Parathyroid adenoma (tissue), 2 donors: ENCODE results near the gene QPRT.
"Not testable (repeated sequence)": the region's sequence is repeated elsewhere in the genome, so short reads cannot be mapped to it uniquely, and the experiment has no call there.

Experiments
- H2AFZ ChIP-seq: fragments of 300-600 bp; sonication (generic); one replicate; pipeline ENCODE4 v1.7.0; 2017; ENCODE audit warnings: antibody characterized with exemption, mild to moderate bottlenecking
- H3K27ac ChIP-seq: fragments of 300-600 bp; sonication (generic); one replicate; pipeline ENCODE4 v1.7.0; 2017
- H3K27me3 ChIP-seq: fragments of 300-600 bp; sonication (generic); one replicate; pipeline ENCODE4 v1.7.0; 2017; ENCODE audit warnings: low read length; ENCODE audit not compliant: control insufficient read depth, insufficient read depth
- H3K36me3 ChIP-seq: fragments of 300-600 bp; sonication (generic); one replicate; pipeline ENCODE4 v1.7.0; 2017; ENCODE audit warnings: low read length; ENCODE audit not compliant: control insufficient read depth, insufficient read depth
- H3K4me1 ChIP-seq: fragments of 300-600 bp; sonication (generic); one replicate; pipeline ENCODE4 v1.7.0; 2017; ENCODE audit warnings: control low read depth
- H3K4me2 ChIP-seq: fragments of 300-600 bp; sonication (generic); one replicate; pipeline ENCODE4 v1.7.0; 2017; ENCODE audit warnings: low read length
- H3K4me3 ChIP-seq: fragments of 300-600 bp; sonication (generic); one replicate; pipeline ENCODE4 v1.7.0; 2017; ENCODE audit warnings: low read depth, low read length
- H3K79me2 ChIP-seq: fragments of 300-600 bp; sonication (generic); one replicate; pipeline ENCODE4 v1.7.0; 2017; ENCODE audit warnings: control low read depth
- H3K9ac ChIP-seq: fragments of 300-600 bp; sonication (generic); one replicate; pipeline ENCODE4 v1.7.0; 2017; ENCODE audit warnings: mild to moderate bottlenecking
- H3K9me3 ChIP-seq: fragments of 300-600 bp; sonication (generic); one replicate; pipeline ENCODE4 v1.7.0; 2017; ENCODE audit warnings: low read length; ENCODE audit not compliant: control insufficient read depth
- TF ChIP-seq, protein P1 (sequence below): fragments of 300-600 bp; sonication (generic); IDR thresholded peaks from one replicate; pipeline ENCODE4 v1.7.0; 2017; ENCODE audit warnings: antibody characterized with exemption, mild to moderate bottlenecking
- donor health status: primary hyperparathyroidism.

QPRT gene

GRCh38 chr16:29694384-29695195 is 15.6 kb downstream of the QPRT start:
- H3K9me3 ChIP-seq, result no peaks in the 10 kb centered on the region
- H3K4me3 ChIP-seq, result no peak overlapping the region
- H3K9ac ChIP-seq, result no peak overlapping the region
- H3K4me1 ChIP-seq, result no peaks in the 10 kb centered on the region
- H3K4me2 ChIP-seq, result no peak overlapping the region
- no peak overlapping the region for H3K27ac ChIP-seq
- H3K27me3 ChIP-seq, result no peaks in the 10 kb centered on the region
- H3K79me2 ChIP-seq, result peaks cover 4% of the 10 kb centered on the region
- no peaks in the 10 kb centered on the region for H3K36me3 ChIP-seq
- TF ChIP-seq, protein P1, sequence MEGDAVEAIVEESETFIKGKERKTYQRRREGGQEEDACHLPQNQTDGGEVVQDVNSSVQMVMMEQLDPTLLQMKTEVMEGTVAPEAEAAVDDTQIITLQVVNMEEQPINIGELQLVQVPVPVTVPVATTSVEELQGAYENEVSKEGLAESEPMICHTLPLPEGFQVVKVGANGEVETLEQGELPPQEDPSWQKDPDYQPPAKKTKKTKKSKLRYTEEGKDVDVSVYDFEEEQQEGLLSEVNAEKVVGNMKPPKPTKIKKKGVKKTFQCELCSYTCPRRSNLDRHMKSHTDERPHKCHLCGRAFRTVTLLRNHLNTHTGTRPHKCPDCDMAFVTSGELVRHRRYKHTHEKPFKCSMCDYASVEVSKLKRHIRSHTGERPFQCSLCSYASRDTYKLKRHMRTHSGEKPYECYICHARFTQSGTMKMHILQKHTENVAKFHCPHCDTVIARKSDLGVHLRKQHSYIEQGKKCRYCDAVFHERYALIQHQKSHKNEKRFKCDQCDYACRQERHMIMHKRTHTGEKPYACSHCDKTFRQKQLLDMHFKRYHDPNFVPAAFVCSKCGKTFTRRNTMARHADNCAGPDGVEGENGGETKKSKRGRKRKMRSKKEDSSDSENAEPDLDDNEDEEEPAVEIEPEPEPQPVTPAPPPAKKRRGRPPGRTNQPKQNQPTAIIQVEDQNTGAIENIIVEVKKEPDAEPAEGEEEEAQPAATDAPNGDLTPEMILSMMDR, result no peak
- no peak overlapping the region for H2AFZ ChIP-seq

DNA sequence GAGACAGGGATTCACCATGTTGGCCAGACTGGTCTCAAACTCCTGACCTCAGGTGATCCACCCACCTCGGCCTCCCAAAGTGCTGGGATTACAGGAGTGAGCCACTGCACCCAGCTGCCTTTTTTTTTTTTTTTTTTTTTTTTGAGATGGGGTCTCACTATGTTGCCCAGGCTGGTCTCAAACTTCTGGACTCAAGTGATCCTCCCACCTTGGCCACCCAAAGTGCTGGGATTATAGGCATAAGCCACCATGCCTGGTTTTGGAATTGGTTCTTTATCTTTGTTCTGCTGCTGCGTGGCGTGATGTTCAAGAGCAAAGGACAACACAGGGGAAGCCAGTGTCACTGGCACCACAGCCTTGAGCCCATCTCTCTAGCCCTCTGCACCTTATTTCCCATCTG is 16.7 kb downstream of the QPRT start:
- not testable (repeated sequence) for H3K36me3 ChIP-seq, H3K4me1 ChIP-seq, H3K27me3 ChIP-seq, H3K9ac ChIP-seq, H3K4me2 ChIP-seq, H3K9me3 ChIP-seq, H3K4me3 ChIP-seq, H3K27ac ChIP-seq, H3K79me2 ChIP-seq, H2AFZ ChIP-seq

- Histone ChIP-seq H3K4me3 (no peak overlapping the region), H3K36me3 (no peaks in the 10 kb centered on the region), H3K4me2 (no peak overlapping the region), H3K4me1 (no peaks in the 10 kb centered on the region), H3K27me3 (no peaks in the 10 kb centered on the region), H3K27ac (no peak overlapping the region), H2AFZ (no peak overlapping the region), H3K9ac (no peak overlapping the region), H3K79me2 (no peaks in the 10 kb centered on the region), H3K9me3 (no peaks in the 10 kb centered on the region)
- TF ChIP-seq, protein P1, result no peak
Measured at GRCh38 chr16:29696881-29697331, 17.9 kb downstream of the QPRT start.

- H3K9me3 ChIP-seq, result no peaks in the 10 kb centered on the region
- H3K36me3 ChIP-seq, result no peaks in the 10 kb centered on the region
- H3K4me3 ChIP-seq, result no peak overlapping the region
- no peak overlapping the region for H3K9ac ChIP-seq
- no peaks in the 10 kb centered on the region for H3K4me1 ChIP-seq
- H3K4me2 ChIP-seq, result no peak overlapping the region
- H3K79me2 ChIP-seq, result no peaks in the 10 kb centered on the region
- TF ChIP-seq, protein P1, result no peak
- H3K27me3 ChIP-seq, result no peaks in the 10 kb centered on the region
- H3K27ac ChIP-seq, result no peak overlapping the region
- no peak overlapping the region for H2AFZ ChIP-seq
Measured at GRCh38 chr16:29697391-29697790, 18.4 kb downstream of the QPRT start.

- no peaks in the 10 kb centered on the region for H3K4me1 ChIP-seq
- TF ChIP-seq, protein P1, result no peak
- no peak overlapping the region for H2AFZ ChIP-seq
- no peak overlapping the region for H3K4me2 ChIP-seq
- H3K27ac ChIP-seq, result no peak overlapping the region
- no peaks in the 10 kb centered on the region for H3K27me3 ChIP-seq
- no peaks in the 10 kb centered on the region for H3K79me2 ChIP-seq
- H3K9ac ChIP-seq, result no peak overlapping the region
- no peak overlapping the region for H3K4me3 ChIP-seq
- H3K9me3 ChIP-seq, result no peaks in the 10 kb centered on the region
- no peaks in the 10 kb centered on the region for H3K36me3 ChIP-seq
Measured at GRCh38 chr16:29698042-29698441, 19.1 kb downstream of the QPRT start.
